HG03469 (cell line): ENCODE measurements around the gene USP13.
"Not testable (repeated sequence)": the region's sequence is repeated elsewhere in the genome, so short reads cannot be mapped to it uniquely, and the experiment has no call there.

ENCODE experiments used
- ATAC-seq: cut with Tn5 transposase; IDR thresholded peaks from one replicate; pipeline ENCODE4 v1.9.1; 2021; ENCODE audit warnings: mild to moderate bottlenecking, moderate library complexity, moderate number of reproducible peaks; ENCODE audit not compliant: unreplicated experiment

The USP13 gene

DNA sequence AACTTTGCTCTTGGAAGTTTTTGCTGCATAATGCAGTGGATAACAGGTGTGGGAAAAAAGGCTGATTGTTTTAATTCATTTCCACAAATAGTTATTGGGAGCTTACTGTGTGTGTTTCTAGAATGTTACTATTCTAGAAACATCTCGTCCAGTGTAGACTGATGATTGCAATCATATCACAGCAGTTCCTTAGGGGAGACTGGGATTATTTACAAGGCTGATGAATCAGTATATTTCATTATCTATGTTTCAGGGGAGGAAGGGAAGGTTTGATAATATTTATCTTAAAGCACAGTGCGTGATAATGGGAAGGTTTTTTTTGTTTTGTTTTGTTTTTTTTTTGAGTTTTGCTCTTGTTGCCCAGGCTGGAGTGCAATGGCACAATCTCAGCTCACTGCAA is 2.4 kb downstream of the USP13 start:
- no peak for ATAC-seq

DNA sequence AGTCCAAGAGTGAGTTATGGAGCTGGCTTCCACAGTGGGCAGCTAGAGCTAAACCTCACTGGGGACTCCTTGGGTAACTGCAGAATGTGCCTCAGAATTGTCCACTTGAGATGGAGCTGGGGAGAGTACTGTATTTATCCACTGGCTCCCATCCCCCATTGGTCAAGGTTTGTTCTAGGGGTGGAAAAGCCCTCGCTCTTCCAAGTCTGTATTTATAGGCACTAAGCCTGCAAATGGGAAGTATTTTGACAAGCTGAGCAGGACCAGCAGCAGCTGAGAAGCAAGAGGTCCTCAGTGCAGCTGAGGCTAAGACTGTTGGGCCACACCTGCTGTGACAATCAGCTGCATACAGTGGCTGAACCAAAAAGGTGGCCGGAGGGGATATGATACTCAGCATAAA is 5.8 kb downstream of the USP13 start:
- no peak for ATAC-seq

DNA sequence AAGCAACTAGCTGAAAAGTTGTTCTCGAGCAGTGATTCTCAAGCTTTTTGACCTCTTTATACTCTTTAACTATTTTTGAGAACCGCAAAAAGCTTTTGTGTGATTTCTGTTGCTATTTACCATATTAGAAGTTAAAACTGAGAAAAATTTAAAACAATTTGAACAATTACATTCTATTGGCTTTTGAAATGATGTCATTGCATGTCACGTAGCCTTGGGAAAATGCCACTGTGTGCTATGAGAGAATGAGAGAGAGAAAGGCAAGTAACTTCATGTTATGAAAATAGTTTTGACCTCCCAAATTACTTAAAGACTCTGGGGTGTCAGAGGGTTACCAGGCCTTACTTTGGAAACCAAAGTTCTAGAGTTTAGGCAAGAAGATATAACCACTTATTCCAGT is 8.0 kb downstream of the USP13 start:
- no peak for ATAC-seq

DNA sequence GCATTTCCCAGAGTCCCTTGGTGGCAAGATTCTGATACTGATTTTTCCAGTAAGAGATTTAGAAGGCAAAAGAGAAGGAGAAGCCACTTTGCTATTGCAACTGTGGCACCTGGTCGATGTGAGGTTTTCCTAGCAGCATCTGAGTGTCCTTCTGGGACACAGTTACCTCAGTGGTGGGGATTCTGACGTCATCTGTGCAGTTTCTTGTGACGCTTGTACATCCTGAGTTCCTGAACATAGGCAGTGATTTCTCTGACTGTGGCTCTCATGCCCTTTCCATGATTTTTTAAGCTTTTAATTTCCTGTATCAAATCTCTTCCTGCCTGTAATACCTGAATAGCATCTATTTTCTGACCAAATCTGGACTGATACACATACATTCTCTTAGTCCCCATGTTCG is 8.9 kb downstream of the USP13 start:
- ATAC-seq: no peak

DNA sequence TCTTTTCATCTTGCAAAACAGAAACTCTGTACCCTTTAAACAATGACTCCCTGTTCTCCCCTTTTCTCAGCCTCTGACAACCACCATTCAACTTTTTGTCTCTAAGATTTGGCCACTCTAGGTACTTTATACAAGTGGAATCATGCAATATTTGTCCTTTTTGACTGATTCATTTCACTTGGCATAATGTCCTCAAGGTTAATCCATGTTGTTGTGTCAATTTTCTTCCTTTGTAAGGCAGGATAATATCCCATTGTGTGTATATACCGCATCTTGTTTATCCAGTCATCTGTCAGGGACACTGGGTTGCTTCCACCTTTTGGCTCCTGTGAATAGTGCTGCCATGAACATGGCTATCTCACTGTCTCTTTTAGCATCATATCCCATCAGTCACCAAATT is 10.3 kb downstream of the USP13 start:
- no peak for ATAC-seq

DNA sequence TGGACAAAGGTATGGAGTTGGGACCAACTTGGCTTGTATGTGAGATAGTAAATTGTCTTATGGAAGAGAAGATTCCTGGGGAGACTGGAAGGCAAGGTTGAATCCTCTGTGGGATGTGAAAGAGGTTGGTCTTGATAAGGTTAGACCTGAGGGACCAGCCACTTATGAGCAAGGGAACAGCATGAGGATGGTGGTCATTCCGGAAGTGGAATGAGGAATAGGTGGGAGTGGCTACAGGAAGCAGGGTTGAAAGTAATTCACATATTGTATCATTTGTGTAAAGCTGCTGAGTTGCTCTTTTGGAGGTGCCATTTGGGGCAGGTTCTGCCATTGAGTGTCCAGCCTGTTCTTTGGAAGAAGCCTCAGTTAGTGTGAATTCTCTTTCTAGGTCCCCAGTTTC is 13.2 kb downstream of the USP13 start:
- ATAC-seq: no peak

DNA sequence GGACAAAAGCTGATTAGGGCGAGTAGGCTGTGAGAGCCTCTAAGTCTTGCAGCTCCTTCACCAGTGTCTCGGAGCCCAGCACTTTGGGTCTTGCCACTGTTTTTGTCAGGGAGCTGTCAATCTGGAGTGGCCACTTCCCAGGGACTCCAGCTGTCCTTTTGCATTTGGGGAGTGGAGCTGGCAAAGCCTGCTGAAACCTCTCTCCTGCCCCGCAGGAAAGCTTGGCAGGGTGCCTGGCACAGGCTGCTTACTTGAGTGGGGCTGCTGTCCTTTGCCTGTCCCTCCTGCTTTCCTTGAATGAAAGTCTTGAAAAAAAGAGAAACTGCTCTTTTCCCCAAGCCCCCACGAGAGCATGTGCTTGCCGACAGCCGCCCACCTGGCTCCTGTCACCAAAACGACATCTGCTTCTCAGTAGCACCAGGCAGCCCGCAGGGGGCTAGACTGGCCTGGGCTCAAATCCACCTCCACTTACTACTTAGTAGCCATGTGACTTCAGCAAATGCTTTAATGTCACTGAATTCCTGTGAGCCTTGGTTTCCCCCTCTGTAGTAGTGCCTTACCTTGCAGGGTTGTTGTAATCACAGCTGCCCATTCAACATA is 13.7 kb downstream of the USP13 start:
- ATAC-seq: no peak

DNA sequence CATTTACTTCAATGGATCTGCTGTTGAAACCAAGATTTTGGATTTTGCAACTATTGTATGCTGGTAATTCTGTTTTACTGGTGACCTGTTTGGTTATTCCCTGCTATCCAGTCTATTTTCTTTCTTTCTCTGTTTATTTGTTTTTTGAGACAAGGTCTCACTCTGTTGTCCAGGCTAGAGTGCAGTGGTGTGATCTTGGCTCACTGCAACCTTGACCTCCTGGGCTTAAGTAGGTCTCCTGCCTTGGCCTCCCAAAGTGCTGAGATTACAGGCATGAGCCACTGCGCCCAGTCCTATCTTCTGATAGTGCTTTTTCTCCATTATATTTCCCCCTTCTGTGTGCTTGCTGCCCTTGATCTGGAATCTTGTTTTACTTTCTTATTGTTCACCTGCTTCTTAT is 15.6 kb downstream of the USP13 start:
- no peak for ATAC-seq

DNA sequence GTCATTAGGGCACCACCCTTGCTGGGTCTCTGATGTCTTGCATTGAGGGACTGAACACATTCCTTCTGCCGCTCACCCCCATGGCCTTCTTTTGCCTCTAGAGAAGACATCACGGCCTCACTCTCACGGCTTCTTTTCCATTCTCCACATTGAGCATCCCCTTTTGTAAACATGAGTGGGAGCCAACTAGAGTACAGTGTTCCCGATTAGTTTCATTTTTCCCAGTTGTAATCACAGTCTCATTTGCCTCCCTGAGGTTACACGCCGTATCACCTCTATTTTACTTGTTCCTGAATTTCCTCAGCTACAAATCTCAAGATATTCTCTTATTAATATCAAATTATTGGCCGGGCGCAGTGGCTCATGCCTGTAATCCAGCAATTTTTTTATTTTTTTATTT is 17.5 kb downstream of the USP13 start:
- ATAC-seq: no peak

DNA sequence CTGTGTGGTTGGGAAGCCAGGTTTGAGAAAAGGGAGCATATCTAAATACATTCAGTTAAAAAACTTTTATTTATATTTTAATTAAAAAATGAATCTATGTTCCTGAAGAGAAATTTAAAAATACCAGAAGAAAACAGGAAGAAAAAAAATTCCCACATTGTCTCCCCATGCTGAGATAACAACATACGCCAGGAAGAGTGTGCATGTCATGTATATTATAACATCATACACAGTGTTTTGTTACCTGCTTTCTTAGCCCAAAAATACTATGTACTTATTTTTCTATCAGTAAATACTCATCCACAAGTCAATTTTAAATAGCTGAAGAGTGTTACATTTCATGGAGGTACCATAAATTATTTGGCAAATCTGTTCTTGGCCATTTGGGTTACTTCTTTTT is 18.5 kb downstream of the USP13 start:
- ATAC-seq: no peak

DNA sequence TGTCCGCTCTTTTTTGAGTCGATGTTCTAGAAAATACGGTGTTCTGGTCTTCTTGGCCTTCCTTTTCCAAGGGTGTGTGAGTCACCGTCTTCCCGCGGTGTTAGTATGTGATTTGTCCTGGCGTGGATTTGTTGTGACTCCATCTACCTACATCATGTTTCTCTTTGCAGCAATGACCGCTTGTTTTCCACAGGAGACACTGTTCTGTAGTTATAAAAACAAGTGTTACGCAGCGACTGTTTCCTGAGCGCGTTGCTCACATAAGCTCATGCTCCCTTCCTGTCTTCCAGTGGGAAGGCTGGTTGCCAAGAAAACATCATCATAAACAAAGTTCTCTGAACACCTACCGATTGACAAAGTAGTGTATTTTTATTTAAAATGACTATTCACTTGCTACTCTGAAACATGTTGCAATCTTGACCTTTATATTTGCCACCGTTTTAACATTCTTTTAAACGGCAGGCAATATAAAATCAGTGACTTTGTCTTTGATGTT is 19.0 kb downstream of the USP13 start:
- no peak for ATAC-seq

DNA sequence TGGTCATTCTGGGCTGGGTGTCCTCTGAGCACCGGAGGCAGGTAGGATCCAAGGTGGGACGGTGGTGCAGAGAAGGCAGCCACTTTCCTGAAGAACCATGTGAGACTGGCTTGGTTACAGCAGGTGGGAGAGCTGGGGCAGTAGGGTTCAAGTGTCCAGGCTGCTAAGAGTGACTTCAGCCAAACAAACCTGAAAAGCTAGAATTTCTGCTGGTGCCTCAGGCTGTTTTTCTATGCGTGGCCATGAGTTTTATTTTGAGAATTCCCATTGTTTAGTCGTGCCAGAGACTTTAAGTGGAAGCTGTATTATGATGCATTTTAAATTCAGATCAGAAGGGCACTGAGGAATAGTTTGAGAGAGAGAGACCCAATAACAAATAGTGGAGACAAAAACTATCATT is 20.1 kb downstream of the USP13 start:
- ATAC-seq: no peak

DNA sequence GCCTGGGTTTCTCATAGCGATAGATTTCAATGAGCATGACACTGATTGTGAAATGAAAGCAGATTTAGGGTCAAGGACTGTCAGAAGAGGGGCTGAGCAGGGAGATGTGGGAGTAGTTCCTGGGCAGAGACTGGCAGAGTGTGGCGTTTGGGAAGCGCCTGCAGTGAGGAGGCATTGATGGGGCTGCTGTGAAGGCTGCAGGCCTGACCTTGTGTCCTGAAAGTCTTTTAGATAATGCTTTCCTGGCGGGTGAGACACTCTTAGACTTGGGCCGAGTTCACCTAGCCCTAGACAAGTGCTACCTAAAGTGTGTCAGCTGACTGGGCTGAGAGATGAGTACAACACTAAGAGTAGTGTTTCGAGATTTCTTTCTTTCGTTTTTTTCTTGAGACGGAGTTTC is 20.7 kb downstream of the USP13 start:
- no peak for ATAC-seq

DNA sequence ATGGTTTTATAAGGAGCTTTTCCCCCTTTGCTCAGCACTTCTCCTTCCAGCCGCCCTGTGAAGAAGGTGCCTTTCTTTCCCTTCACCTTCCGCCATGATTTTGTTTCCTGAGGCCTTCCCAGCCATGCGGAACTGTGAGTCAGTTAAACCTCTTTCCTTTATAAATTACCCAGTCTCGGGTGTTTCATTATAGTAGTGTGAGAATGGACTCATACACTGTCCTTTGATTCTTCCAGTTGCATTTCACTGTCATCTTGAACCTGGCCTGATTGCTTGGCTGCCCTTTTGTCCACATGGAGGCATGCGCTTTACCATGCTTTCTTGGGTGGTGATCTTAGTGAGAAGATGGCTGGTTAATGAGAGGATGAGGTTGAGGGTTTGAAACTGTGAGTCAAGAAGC is 23.2 kb downstream of the USP13 start:
- no peak for ATAC-seq

DNA sequence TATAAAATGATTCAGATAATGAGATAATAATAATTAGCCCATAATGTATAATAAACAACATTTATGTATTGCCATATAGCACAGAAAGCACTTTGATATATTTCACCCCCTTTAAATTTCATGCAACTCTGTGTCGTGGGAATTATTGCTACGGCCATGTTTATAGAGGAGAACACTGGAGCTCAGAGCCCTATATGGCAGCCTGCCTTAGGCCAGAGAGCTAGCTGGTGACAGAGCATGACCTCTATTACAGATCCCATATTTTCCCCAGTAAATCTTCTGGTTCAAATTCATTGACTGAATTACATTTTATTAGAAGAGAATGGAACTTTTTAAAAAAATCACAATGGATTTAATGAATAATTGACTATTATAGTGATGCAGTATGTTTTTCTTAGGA is 25.0 kb downstream of the USP13 start:
- ATAC-seq: no peak

DNA sequence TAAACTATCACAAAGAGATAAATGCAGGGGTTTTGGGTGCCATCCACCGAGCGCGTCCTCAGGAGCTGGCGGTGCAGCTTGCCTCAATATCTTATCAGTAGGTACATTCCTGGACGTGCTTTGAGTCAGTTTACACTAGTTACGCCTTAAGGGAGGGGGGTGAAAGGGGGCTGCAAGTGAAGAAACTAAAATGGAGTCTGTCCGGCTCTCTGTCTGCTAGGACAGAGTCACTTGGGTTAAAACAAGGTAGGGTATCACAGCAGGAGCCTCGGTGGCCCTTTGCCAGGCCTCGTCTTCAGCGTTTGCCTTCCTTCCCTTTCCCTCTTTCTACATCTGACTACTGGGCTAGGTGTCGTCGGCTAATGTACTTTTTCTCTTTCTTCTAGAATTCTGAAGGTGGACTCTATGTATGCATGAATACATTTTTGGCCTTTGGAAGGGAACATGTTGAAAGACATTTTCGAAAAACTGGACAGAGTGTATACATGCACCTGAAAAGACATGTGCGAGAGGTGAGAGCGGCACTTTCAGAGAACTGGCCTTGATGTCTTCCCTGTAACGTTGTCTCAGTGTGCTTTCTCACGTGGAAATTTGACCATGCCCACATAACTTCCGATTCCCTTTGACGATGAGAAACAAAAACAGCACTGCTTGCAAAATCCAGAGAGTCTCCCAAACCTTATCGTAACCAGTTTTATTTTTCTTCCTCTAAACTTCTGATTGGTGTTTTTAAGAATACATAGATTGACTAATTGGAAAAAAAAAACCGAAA is 28.8 kb downstream of the USP13 start:
- ATAC-seq: no peak

DNA sequence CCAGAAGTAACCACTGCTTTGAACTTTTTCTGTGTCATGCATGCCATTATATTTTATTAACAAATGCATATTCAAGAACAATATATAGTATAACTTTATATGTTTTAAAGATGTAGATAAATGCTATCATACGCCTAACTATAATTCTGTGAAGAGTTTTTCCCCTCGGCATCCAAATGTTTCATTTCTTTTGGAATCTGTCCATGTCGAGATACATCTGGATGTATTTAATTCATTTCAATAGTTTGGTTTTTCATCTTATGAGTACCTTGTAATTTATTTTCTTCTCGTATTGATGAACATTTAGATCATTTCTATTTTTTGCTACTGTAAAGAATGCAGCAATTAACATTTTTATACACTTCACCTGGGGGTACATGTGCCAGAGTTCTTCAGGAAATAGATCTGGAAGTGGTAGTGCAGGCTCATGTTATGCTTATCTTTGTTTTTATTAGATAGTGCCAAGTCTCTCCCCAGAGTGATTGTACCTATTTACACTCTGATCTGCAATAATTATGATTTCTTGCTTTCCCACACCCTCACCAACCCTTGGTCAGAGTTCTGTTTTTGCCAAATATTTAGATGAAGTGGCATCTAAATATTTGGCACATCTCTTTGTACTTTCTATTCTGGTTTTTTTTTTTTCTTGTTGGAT is 29.7 kb downstream of the USP13 start:
- no peak for ATAC-seq

DNA sequence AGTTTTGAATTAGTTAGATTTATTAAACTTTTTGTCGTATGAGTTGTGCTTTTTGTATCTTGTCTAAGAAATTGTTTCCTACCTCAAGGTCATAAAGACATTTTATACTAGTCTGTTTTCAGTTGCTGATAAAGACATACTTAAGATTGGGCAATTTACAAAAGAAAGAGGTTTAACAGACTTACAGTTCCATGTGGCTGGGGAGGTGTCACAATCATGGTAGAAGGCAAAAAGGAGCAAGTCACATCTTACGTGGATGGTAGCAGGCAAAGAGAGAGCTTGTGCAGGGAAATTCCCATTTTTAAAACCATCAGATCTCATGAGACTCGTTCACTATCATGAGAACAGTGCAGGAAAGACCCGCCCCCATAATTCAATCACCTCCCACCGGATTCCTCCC is 30.4 kb downstream of the USP13 start:
- not testable (repeated sequence) for ATAC-seq

DNA sequence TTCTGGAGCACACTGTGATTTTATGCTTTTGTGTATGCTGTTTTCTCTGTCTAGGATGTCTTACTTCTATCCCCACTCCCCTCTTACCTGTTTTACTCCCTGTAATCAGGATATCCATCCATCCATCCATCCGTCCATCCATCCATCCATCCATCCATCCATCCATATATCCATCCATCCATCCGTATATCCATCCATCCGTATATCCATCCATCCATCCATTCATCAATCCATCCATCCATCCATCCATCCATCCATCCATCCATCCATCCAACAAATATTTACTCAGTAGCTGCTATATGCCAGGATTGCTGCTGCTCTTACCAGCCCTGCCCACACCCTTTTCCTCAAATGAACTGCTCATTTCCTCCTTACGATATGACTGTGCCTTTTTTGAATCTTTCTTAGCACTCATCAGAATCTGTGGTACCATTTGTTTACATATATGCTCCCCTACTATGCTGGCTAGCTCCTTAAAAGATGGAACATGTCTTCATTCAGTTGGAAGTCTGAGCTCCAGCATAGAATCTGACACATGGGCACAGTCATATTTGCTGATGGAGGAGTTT is 35.2 kb downstream of the USP13 start:
- no peak for ATAC-seq

DNA sequence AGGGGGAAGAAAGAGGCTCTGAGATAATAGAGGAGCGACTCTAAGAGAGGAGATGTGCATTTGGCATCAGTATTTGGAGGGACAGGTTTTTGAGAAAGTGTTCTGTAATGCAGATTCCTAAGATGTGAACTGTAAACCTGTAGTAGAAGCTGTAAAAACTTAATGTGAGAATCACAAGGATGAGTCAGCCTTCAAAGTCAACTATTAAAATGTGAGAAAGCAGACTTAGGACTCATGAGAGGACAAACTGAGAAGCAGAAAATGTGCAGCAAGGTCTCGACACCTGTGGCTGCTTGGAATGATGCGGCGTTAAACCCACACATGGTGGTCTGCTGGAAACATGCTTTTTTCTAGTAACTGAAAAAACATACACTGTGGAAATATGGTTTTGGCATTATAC is 36.0 kb downstream of the USP13 start:
- no peak for ATAC-seq

DNA sequence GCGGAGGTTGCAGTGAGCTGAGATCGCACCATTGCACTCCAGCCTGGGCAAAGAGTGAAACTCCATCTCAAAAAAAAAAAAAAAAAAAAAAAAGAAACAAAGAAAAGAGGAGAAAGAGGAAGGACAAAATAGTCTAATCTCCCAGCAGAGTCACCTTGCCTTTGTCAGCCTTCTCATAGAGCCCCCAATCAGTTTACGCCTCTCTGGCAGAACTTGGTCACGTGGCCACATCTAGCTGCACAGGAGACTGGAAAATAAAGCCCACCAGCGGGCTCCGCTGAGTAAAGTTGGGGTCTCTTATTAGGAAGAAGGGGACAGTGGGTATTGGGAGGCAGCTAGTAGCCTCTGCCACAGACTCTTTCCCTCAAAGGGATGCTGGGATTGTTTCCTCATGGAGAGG is 41.9 kb downstream of the USP13 start:
- ATAC-seq: no peak
